Heart left ventricle (tissue), 16 donors: ENCODE data around the gene TMEM135. TPM values are rescaled to one million over a fixed set of nuclear protein-coding genes. Genes with fewer than 3 reads are reported as not detected.
A peak's percentile ranks its signal among the peaks of the same experiment; 100 is the strongest.

Experiments used
- ATAC-seq, 4 donors: fragments of 200-7000 bp; cut with Tn5 transposase; one replicate each; pipeline ENCODE4 v1.9.1; 2020 to 2022; ENCODE audit warnings: moderate library complexity in 4 of 4, mild to moderate bottlenecking in 3 of 4, moderate number of reproducible peaks in 1 of 4
- DNase-seq, 5 donors: peaks; one replicate each; pipeline ENCODE4 v3.0.0-alpha.2; 2020
- H3K27ac ChIP-seq, 12 donors: fragments of 200-600 bp; sonication (generic) in 4 of 12; one replicate each; pipeline versions ENCODE4 v1.5.0 to v1.8.0; 2016 to 2022; ENCODE audit warnings: mild to moderate bottlenecking in 2 of 12
- H3K27me3 ChIP-seq, 9 donors: fragments of 200-600 bp; sonication (generic) in 2 of 9; one replicate each; pipeline versions ENCODE4 v1.5.1 to v1.8.0; 2016 to 2022; ENCODE audit warnings: mild to moderate bottlenecking in 3 of 9
- H3K36me3 ChIP-seq, 9 donors: fragments of 200-600 bp; sonication (generic) in 2 of 9; one replicate each; pipeline versions ENCODE4 v1.5.0 to v1.8.0; 2018 to 2022; ENCODE audit warnings: mild to moderate bottlenecking in 2 of 9
- H3K4me1 ChIP-seq, 12 donors: fragments of 200-600 bp; sonication (generic) in 4 of 12; one replicate each; pipeline versions ENCODE4 v1.5.0 to v1.8.0; 2016 to 2022; ENCODE audit warnings: mild to moderate bottlenecking in 3 of 12
- H3K4me3 ChIP-seq, 12 donors: fragments of 200-600 bp; sonication (generic) in 4 of 12; one replicate each; pipeline versions ENCODE4 v1.5.0 to v1.8.0; 2017 to 2022; ENCODE audit warnings: mild to moderate bottlenecking in 9 of 12, moderate library complexity in 4 of 12
- H3K9me3 ChIP-seq, 12 donors: fragments of 200-600 bp; sonication (generic) in 4 of 12; one replicate each; pipeline versions ENCODE4 v1.5.0 to v1.8.0; 2016 to 2022; ENCODE audit warnings: mild to moderate bottlenecking in 1 of 12
- CTCF ChIP-seq, 12 donors: fragments of 200-600 bp; sonication (generic) in 4 of 12; IDR thresholded peaks; one replicate each; pipeline versions ENCODE4 v1.5.0 to v1.8.0; 2018 to 2022; ENCODE audit warnings: antibody characterized with exemption in 12 of 12, mild to moderate bottlenecking in 5 of 12
- POLR2A ChIP-seq, 2 donors: fragments of 450-650 bp; IDR thresholded peaks; one replicate each; pipeline ENCODE4 v1.6.1; 2017; ENCODE audit warnings: antibody characterized with exemption in 2 of 2, mild to moderate bottlenecking in 2 of 2, moderate library complexity in 2 of 2
- whole genome bisulfite sequencing, 4 donors: extraction: QIAGEN DNeasy Blood & Tissue Kit in 2 of 4; methylation state at CpG; one replicate each; pipeline versions ENCODE4 v1.1.5 to v1.1.7; 2013 to 2018; 5-methylcytosine and 5-hydroxymethylcytosine counted together
- intact Hi-C, 10 donors: fragments of 100-400 bp; cut with DNase I; formaldehyde crosslinking; loops; one replicate each; pipeline versions ENCODE4 v1.11.1 to v1.14.2; 2022
- polyA plus RNA-seq, 2 donors: library from polyadenylated mRNA; stranded (reverse); fragments of 200-250 nt; gene quantifications; one replicate each; pipeline ENCODE4 v1.2.3, GENCODE V29; 2013
- total RNA-seq, 9 donors: library from RNA; depleted of rRNA in 2 of 9; stranded (reverse); fragments of >200 nt in 2 of 9; fragmentation: NEBNext Ultra II Directional in 3 of 9; extraction: Animal tissue kit (Norgen Biotek cat#: 25700) in 3 of 9; gene quantifications; one replicate each; pipeline versions ENCODE4 v1.1.0 to v1.2.4, GENCODE V29; 2016 to 2023
- donor health status: ischemic (EF 13 %, LVEDD 7.1; RV severe dilation, severe dysfunction).
- donor health status: healthy with polysubstance abuse.
- donor health status: DM: no; HTN: yes; CAD: no.
- donor health status: DM: no; HTN: no; CAD: no.
- donor health status: ischemic (EF 25% LVEDD 6.9; RV normal size, moderate dysfunction).
- donor health status: ischemic (EF 25% LVEDD 5.7; RV mildly dilated, moderate dysfunction).
- donor health status: healthy.
- donor health status: DM: yes; HTN: yes; CAD: no.
- donor health status: ischemic (EF 35%, LVEDD 5.7; RV mildly dilated, moderate dysfunction).
- donor health status: nonischemic (EF 11% LVEDD 7.7; RV severe dilation, severe dysfunction).
- donor health status: DM: yes; HTN: yes; CAD: no.
- donor health status: PGD.
- donor health status: ischemic (EF 29% LVEDD 5.4; RV normal size, mild dysfunction).
- donor health status: nonischemic (EF 23%, LVEDD 6.1; RV moderate dilation, normal function).

The TMEM135 gene
- total and polyA plus RNA-seq, 11 donors, result 3.9 to 22.7 (median 14.7) TPM

GRCh38 chr11:87355596-87355995, 317.9 kb downstream of the TMEM135 start:
- Histone ChIP-seq H3K4me1 (peaks cover 0 to 50% (median 18%) of the 10 kb centered on the region in 12 donors), H3K27ac (peak overlapping the region in 4 of 12 donors; percentile 26 to 42 (median 29)), H3K4me3 (no peak overlapping the region), H3K36me3 (no peaks in the 10 kb centered on the region), H3K9me3 (no peaks in the 10 kb centered on the region), H3K27me3 (no peaks in the 10 kb centered on the region)
- WGBS, 4 donors, result 35 to 57% (median 51%) methylated on average over 1 of the region's 1 CpG
- ATAC-seq (no peak), DNase-seq (no peak)
- intact Hi-C loops, result loop anchor here in 7 of 10 donors (2.0 to 10.0 kb wide), 4 partner anchors 65 to 1199 kb away; partner anchors contain the start of gene CTSC (in 1 of the 7)
- no peak for TF ChIP-seq CTCF (IDR thresholded peaks at IDR 0.05)
- TF ChIP-seq POLR2A (IDR thresholded peaks at IDR 0.05), result no peak

DNA sequence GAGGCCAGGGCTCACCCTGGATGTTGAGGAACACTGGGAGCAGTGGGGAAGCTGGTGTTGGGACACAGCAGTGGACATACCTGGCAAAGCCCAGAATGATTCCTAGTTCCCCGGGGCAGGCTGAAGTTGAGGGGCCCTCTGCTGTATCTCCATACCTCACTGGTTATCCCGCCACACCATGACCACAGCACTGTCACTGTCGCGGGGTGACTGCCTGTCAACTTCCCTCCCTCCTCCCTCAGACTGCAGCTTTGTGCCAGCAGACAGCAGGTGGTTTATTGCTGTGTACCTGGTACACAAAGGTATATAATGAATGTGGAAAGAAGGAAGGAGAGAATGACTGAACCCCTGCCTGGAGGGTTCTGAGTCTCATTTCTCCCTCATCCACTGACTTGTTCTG, 318.7 kb downstream of the TMEM135 start:
- H3K9me3 ChIP-seq, result no peaks in the 10 kb centered on the region
- H3K4me3 ChIP-seq, result no peak overlapping the region
- H3K27ac ChIP-seq, result peak overlapping the region in 2 of 12 donors; percentile 14 to 30
- H3K4me1 ChIP-seq, result peaks cover 0 to 50% (median 18%) of the 10 kb centered on the region in 12 donors
- TF ChIP-seq CTCF (IDR thresholded peaks at IDR 0.05) (no peak), POLR2A (IDR thresholded peaks at IDR 0.05) (no peak)
- intact Hi-C loops, result loop anchor here in 6 of 10 donors (10.0 kb wide), 3 partner anchors 978 to 1198 kb away; partner anchors contain the start of gene CTSC (in 1 of the 6)
- H3K27me3 ChIP-seq, result no peaks in the 10 kb centered on the region
- no peaks in the 10 kb centered on the region for H3K36me3 ChIP-seq
- ATAC-seq (no peak), DNase-seq (no peak)
- 94 to 99% (median 95%) methylated on average over 4 of the region's 4 CpGs for WGBS, 4 donors

- ATAC-seq (no peak), DNase-seq (no peak)
- H3K4me3 ChIP-seq, result no peak overlapping the region
- H3K4me1 ChIP-seq, result peaks cover 0 to 31% (median 9%) of the 10 kb centered on the region in 12 donors
- no peak overlapping the region for H3K27ac ChIP-seq
- no peaks in the 10 kb centered on the region for H3K36me3 ChIP-seq
- 92 to 96% (median 95%) methylated on average over 5 of the region's 5 CpGs for WGBS, 4 donors
- no peaks in the 10 kb centered on the region for H3K27me3 ChIP-seq
- H3K9me3 ChIP-seq, result no peaks in the 10 kb centered on the region
- TF ChIP-seq CTCF (IDR thresholded peaks at IDR 0.05) (no peak), POLR2A (IDR thresholded peaks at IDR 0.05) (no peak)
- intact Hi-C loops, result loop anchor here in 6 of 10 donors (10.0 kb wide), 3 partner anchors 976 to 1196 kb away; partner anchors contain the start of gene CTSC (in 1 of the 6)
Observed at GRCh38 chr11:87358461-87358860, 320.7 kb downstream of the TMEM135 start.

- H3K27ac ChIP-seq, result no peak overlapping the region
- no peak for DNase-seq
- ATAC-seq, result no peak
- no peak overlapping the region for H3K4me3 ChIP-seq
- no peaks in the 10 kb centered on the region for H3K36me3 ChIP-seq
- no peak for TF ChIP-seq CTCF (IDR thresholded peaks at IDR 0.05)
- TF ChIP-seq POLR2A (IDR thresholded peaks at IDR 0.05), result no peak
- intact Hi-C loops, result loop anchor here in 6 of 10 donors (10.0 kb wide), 3 partner anchors 975 to 1195 kb away; partner anchors contain the start of gene CTSC (in 1 of the 6)
- H3K27me3 ChIP-seq, result no peaks in the 10 kb centered on the region
- H3K9me3 ChIP-seq, result no peaks in the 10 kb centered on the region
- peaks cover 0 to 23% (median 4%) of the 10 kb centered on the region in 12 donors for H3K4me1 ChIP-seq
- WGBS, 4 donors, result 88 to 96% (median 94%) methylated on average over 4 to 6 of the region's 6 CpGs
Observed at GRCh38 chr11:87359401-87359800, 321.7 kb downstream of the TMEM135 start.
